Measurements from ENCODE around the gene STX16.
"Not testable (repeated sequence)": the region's sequence is repeated elsewhere in the genome, so short reads cannot be mapped to it uniquely, and the experiment has no call there.

STX16 gene

DNA sequence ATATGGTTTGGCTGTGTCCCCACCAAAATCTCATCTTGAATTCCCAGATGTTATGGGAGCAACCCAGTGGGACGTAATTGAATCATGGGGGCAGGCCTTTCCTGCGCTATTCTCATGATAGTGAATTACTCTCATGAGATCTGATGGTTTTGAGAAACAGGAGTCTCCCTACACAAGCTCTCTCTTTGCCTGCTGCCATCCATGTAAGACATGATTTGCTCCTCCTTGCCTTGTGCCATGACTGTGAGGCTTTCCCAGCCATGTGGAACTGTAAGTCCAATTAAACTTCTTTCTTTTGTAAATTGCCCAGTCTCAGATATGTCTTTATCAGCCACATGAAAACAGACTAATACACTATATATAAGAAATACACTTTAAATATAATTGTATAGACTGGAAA lies 75.1 kb downstream of the STX16 start:
- DNase-seq (ENCODE audit: low spot score), result not testable (repeated sequence)
